Activated B cell treated with CpG ODN at 0.5 μM for 24 hours (primary cell): Measurements from ENCODE around the gene GLYR1. TPM values are rescaled to one million over a fixed set of nuclear protein-coding genes. Genes with fewer than 3 reads are reported as not detected.
"Not testable (repeated sequence)": the region's sequence is repeated elsewhere in the genome, so short reads cannot be mapped to it uniquely, and the experiment has no call there.

ENCODE experiments used
- ATAC-seq: fragments of 200-7000 bp; cut with Tn5 transposase; one replicate; pipeline ENCODE4 v1.10.0; 2021; ENCODE audit warnings: low read depth, mild to moderate bottlenecking, moderate library complexity
- CTCF ChIA-PET: fragments of 350-600 bp; sonication (Branson Sonifier 250); formaldehyde crosslinking; loops from one replicate; lab custom pipeline; 2021; ENCODE audit warnings: antibody characterized with exemption; lab: Charles Lee
- POLR2A ChIA-PET: fragments of 350-600 bp; sonication (Branson Sonifier 250); formaldehyde crosslinking; loops from one replicate; lab custom pipeline; 2021; ENCODE audit warnings: antibody characterized with exemption; lab: Charles Lee
- DNase-seq: peaks from one replicate; pipeline ENCODE4 v3.0.0; 2022
- H3K27ac Mint-ChIP-seq: one replicate; pipeline ENCODE4 v1.8.0; 2020; ENCODE audit warnings: mixed read lengths
- H3K27me3 Mint-ChIP-seq: one replicate; pipeline ENCODE4 v1.8.0; 2021; ENCODE audit warnings: mixed read lengths
- H3K36me3 Mint-ChIP-seq: one replicate; pipeline ENCODE4 v1.8.0; 2021; ENCODE audit warnings: low read depth, mixed read lengths
- H3K4me1 Mint-ChIP-seq: one replicate; pipeline ENCODE4 v1.8.0; 2021; ENCODE audit warnings: mixed read lengths
- H3K4me3 Mint-ChIP-seq: one replicate; pipeline ENCODE4 v1.8.0; 2020; ENCODE audit warnings: mild to moderate bottlenecking, mixed read lengths
- H3K9me3 Mint-ChIP-seq: one replicate; pipeline ENCODE4 v1.8.0; 2020; ENCODE audit warnings: mixed read lengths
- CTCF ChIP-seq: fragments of 200-600 bp; IDR thresholded peaks from one replicate; pipeline ENCODE4 v1.8.0; 2022; ENCODE audit warnings: antibody characterized with exemption, mild to moderate bottlenecking
- intact Hi-C: fragments of 100-400 bp; cut with micrococcal nuclease; formaldehyde crosslinking; loops from one replicate; pipeline ENCODE4 v1.15.1; 2024
- total RNA-seq: library from RNA; stranded (reverse); gene quantifications from 2 replicates; pipeline ENCODE4 v1.2.3, GENCODE V29; 2022

The GLYR1 gene
- total RNA-seq, 1 donor from 2014 or later: 156 TPM

- ChIA-PET POLR2A (interaction anchor here (0.6 kb wide), 1 partner anchor 1185 kb away, joined by 5 read pairs; no protein-coding TSS in a partner anchor), CTCF (no interaction called here)
These were observed 58.6 kb downstream of the GLYR1 start for GRCh38 chr16:4788489-4788889.

GRCh38 chr16:4787627-4788482 lies 59.2 kb downstream of the GLYR1 start, which contains the start of gene SEPTIN12:
Gene SEPTIN12 (minus strand): TSS chr16:4788345. CDS start chr16:4787645, 700 bp downstream.
- Mint-ChIP-seq H3K36me3 (no peaks in the 10 kb centered on the region), H3K27me3 (peaks cover 3% of the 10 kb centered on the region), H3K4me3 (no peak within 1 kb of the TSS), H3K27ac (no peak within 1 kb of the TSS), H3K9me3 (no peaks in the 10 kb centered on the region), H3K4me1 (no peaks in the 10 kb centered on the region)
- no peak for ATAC-seq
- DNase-seq: no peak
- ChIA-PET POLR2A (interaction anchor here (0.6 kb wide), 1 partner anchor 1184 kb away, joined by 5 read pairs; no protein-coding TSS in a partner anchor), CTCF (no interaction called here)
- intact Hi-C loops: no loop called here
- no peak for TF ChIP-seq CTCF

More at GRCh38 chr16:4788489-4788889, 58.6 kb downstream of the GLYR1 start:
- no peaks in the 10 kb centered on the region for H3K36me3 Mint-ChIP-seq
- ATAC-seq (no peak), DNase-seq (no peak)
- no peak for TF ChIP-seq CTCF
- H3K27me3 Mint-ChIP-seq: peaks cover 3% of the 10 kb centered on the region
- no peak overlapping the region for H3K27ac Mint-ChIP-seq
- no peaks in the 10 kb centered on the region for H3K9me3 Mint-ChIP-seq
- no peaks in the 10 kb centered on the region for H3K4me1 Mint-ChIP-seq
- H3K4me3 Mint-ChIP-seq: no peak overlapping the region
- intact Hi-C loops: no loop called here

GRCh38 chr16:4787068-4787467 lies 60.0 kb downstream of the GLYR1 start:
- H3K4me1 Mint-ChIP-seq: no peaks in the 10 kb centered on the region
- no peak overlapping the region for H3K27ac Mint-ChIP-seq
- H3K27me3 Mint-ChIP-seq: peaks cover 3% of the 10 kb centered on the region
- intact Hi-C loops: no loop called here
- H3K4me3 Mint-ChIP-seq: no peak overlapping the region
- ChIA-PET POLR2A (interaction anchor here (0.6 kb wide), 2 partner anchors 115 to 119 kb away, joined by 3 to 4 read pairs; no protein-coding TSS in a partner anchor), CTCF (no interaction called here)
- no peak for ATAC-seq
- no peaks in the 10 kb centered on the region for H3K9me3 Mint-ChIP-seq
- no peak for DNase-seq
- H3K36me3 Mint-ChIP-seq: no peaks in the 10 kb centered on the region
- TF ChIP-seq CTCF: no peak

- no peaks in the 10 kb centered on the region for H3K9me3 Mint-ChIP-seq
- no peaks in the 10 kb centered on the region for H3K4me1 Mint-ChIP-seq
- intact Hi-C loops: no loop called here
- peaks cover 3% of the 10 kb centered on the region for H3K27me3 Mint-ChIP-seq
- H3K27ac Mint-ChIP-seq: no peak overlapping the region
- no peak for TF ChIP-seq CTCF
- ATAC-seq (no peak), DNase-seq (no peak)
- POLR2A ChIA-PET: no interaction called here
- no peak overlapping the region for H3K4me3 Mint-ChIP-seq
- no peaks in the 10 kb centered on the region for H3K36me3 Mint-ChIP-seq
- CTCF ChIA-PET: no interaction called here
These were observed 61.2 kb downstream of the GLYR1 start for GRCh38 chr16:4785758-4786433.

GRCh38 chr16:4784444-4784987 lies 62.6 kb downstream of the GLYR1 start:
- H3K27ac Mint-ChIP-seq, POLR2A ChIA-PET, intact Hi-C loops, H3K4me3 Mint-ChIP-seq, H3K4me1 Mint-ChIP-seq, H3K9me3 Mint-ChIP-seq, DNase-seq, H3K27me3 Mint-ChIP-seq, H3K36me3 Mint-ChIP-seq, ATAC-seq, CTCF ChIA-PET: not testable (repeated sequence)
